A673 (cell line): ENCODE measurements around the gene CNTNAP4.

ENCODE experiments used
- CTCF ChIP-seq: fragments of 300-800, 200-600 bp; sonication (generic); conservative IDR thresholded peaks from 2 replicates; pipeline ENCODE4 v1.5.1; 2017; ENCODE audit warnings: low read depth, mild to moderate bottlenecking, antibody characterized with exemption, low read length, moderate library complexity, mixed read lengths
- EZH2 ChIP-seq: fragments of 200-600 bp; sonication (generic); IDR thresholded peaks from 2 replicates; pipeline ENCODE4 v1.6.1; 2017; ENCODE audit warnings: borderline replicate concordance, low read depth, mild to moderate bottlenecking, mixed read lengths, antibody characterized with exemption, low read length; ENCODE audit not compliant: poor library complexity, severe bottlenecking

GRCh38 chr16:76351441-76351840 lies 74.2 kb downstream of the CNTNAP4 start:
- TF ChIP-seq CTCF (no peak), EZH2 (no peak)
